GM21528 (cell line): ENCODE data around the gene OGG1.

Experiments
- ATAC-seq: cut with Tn5 transposase; IDR thresholded peaks from one replicate; pipeline ENCODE4 v1.9.1; 2021; ENCODE audit warnings: mild to moderate bottlenecking, moderate library complexity; ENCODE audit not compliant: unreplicated experiment, low FRiP score

The OGG1 gene

GRCh38 chr3:9781978-9782603, 32.3 kb downstream of the OGG1 start:
- no peak for ATAC-seq

- ATAC-seq = no peak
Observed at GRCh38 chr3:9782770-9783169, 33.0 kb downstream of the OGG1 start.

- ATAC-seq = no peak
Observed at GRCh38 chr3:9783954-9784353, 34.2 kb downstream of the OGG1 start.

GRCh38 chr3:9784965-9785364, 35.2 kb downstream of the OGG1 start:
- no peak for ATAC-seq

- ATAC-seq = no peak
Observed at GRCh38 chr3:9785602-9786001, 35.9 kb downstream of the OGG1 start.

DNA sequence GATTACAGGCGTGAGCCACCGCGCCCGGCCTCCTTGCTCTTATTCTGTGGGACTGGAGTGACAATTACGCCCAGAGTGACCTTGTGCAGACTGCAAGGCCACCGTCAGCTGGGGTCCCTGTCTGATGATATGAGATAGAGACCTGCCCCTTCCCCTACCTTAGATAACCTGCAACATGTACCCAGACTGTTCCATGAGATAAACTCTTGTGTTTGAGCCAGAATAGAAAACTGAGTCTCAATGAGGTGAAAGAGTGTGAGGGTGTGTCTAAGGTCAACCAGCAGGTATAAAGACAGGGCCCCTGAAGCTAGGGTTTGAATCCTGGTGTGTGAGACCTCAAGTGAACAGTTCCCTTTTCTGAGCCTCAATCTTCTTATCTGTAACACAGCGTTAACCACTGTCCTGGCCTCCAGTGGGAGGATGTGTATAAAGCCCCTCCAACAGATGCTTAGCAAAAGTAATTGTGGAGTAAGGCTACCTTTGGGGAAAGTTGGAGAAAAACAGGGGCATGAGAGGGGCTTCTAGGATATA, 36.5 kb downstream of the OGG1 start:
- ATAC-seq = no peak

DNA sequence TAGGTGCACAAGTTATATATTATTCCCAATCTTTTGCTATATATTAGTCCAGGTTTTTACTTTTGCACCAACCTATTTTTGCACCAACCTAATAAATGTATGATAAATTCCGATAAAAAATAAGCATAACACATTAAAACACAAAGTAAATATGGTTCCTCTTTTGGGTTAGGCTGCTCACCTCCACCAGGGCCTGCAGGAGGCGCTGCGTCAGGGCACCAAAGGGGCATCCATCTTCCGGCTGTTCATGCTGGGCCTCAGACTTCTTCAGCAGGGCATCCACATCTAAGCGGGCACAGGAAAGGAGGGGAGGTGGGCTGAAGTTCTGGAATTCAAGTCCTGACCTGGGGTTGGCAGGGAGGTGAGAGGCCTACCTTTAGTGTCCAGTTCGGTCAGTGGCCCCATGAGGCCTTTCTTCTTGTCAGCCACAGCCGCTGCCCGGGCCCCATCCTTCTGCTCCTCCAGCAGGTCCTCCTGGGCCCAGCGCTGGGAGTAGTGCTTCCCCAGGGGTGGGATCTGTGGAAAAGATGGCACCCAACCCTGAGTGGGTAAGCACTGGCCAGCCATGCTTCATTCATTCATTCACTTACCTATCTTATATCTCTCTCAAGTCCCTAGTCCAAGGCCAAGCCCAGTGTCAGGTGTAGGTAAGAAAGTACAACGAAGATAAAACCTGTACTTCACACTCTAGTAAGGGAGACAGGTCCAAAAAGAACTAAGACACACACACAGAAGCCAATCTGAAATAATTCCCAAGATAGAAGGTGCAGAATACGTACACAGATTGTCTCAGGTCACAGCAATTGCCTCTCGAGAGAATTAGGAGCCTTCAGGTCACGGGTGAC, 37.3 kb downstream of the OGG1 start:
- ATAC-seq = no peak

GRCh38 chr3:9787714-9788113, 38.0 kb downstream of the OGG1 start:
- ATAC-seq = no peak

DNA sequence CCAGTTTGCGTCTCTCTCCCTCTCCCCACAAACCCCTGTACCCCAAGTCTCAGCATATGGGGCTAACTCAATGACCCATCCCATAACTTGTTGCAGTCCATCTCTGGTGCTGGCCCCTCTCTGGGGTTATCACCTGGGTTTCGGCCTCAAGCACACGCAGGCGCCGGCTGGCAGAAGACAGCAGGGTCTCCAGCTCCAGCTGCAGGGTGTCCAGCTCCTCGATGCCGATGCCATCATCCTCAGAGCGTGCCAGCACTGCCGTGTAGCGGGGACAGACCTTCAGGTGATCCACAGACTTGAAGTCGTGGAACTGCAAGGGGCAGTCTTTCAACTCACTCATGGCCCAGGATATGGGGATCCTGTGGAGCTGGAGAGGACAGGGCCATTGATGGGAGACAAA, 41.4 kb downstream of the OGG1 start:
- no peak for ATAC-seq

DNA sequence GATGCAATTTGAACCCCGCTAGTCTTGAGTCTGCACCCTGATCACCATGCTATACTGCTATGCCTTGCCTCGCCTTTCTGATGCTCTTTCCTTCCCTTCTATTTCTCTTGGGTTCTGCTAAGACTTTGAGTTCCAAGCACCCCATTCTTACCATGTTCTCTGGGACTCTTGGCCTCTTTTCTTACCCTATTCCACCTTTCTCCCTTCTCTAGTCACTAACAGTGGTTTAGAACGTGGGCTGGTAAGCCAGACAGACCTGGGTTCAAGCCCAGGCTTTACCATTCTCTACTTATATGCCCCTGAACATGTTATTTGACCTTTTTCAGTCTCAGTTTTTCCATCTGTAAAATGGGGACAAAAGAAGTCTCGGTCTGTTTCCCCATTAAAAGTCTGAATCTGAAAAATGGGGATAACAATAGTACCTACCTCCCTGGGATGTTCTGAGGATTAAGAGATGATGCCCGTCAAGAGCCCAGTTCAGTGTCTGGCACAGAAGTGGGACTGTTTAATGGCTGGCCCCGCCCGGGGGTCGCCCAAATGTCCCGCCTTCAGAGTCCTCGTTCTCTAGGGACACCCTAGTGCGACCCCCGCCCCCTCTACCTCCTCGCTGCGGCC, 42.1 kb downstream of the OGG1 start:
- no peak for ATAC-seq

DNA sequence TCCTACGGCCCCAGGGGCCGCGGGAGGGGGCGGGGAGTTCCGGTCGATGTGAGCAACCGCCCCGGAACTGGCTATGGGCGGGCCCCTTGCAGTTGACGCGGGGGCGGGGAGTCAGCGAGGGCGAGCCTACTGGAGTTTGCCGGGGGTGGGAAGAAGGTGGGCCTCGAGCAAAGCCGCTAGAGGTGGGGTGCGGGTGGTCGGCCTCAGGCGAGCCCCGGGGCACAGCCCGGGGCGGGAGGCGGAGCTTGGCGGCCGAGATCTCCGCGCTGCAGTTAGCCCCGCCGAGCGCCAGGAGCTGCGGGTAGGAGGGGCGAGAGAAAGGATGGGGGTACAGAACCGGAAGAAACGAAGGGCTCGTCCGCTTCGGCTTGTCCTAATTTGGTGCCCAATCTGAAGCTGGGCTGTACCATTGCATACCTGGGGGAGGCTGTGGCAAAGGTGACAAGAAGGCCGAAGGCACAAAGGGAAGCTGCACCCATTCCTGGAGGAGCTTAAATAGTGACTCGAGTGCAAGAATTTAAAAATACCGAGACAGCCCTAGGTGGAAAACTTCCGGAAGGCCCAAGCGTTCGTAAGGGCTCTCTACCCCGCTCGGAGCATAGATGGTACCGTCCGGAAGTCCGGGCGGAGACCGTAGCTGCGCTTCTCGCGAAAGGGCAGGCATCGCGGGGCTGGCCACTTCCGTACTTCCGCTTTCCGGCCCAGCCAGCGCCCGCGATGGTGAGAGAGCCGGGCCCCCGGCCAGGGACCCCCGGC, 42.8 kb downstream of the OGG1 start, which contains the start of the genes ARPC4 and TADA3:
TSS of gene ARPC4 (plus strand) at position 678 of the 756 bp plus-strand sequence. CDS start at position 718, 40 bp downstream.
TSS of gene TADA3 (minus strand) at position 69 of the 756 bp plus-strand sequence. CDS start 1,007 bp downstream, outside the sequence.
- ATAC-seq = peak; percentile 86

- ATAC-seq = peak; percentile 8
Observed at GRCh38 chr3:9793161-9793781, 43.5 kb downstream of the OGG1 start.

DNA sequence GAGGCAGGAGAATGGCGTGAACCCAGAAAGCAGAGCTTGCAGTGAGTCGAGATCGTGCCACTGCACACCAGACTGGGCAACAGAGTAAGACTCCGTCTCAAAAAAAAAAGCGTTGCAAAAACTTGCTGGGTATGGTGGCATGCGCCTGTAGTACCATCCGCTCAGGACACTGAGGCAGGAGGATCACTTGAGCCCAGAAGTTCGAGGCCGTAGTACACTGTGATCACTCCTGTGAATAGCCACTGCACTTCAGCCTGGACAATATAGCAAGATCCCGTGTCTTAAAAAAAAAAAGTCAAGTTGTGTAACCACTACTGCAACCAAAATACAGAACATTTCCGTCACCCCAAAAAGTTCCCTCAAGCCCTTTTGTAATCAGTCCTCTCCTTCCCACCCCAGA, 44.6 kb downstream of the OGG1 start:
- ATAC-seq = no peak

GRCh38 chr3:9795207-9795606, 45.5 kb downstream of the OGG1 start:
- ATAC-seq = no peak

GRCh38 chr3:9797196-9797945, 47.6 kb downstream of the OGG1 start:
- no peak for ATAC-seq

DNA sequence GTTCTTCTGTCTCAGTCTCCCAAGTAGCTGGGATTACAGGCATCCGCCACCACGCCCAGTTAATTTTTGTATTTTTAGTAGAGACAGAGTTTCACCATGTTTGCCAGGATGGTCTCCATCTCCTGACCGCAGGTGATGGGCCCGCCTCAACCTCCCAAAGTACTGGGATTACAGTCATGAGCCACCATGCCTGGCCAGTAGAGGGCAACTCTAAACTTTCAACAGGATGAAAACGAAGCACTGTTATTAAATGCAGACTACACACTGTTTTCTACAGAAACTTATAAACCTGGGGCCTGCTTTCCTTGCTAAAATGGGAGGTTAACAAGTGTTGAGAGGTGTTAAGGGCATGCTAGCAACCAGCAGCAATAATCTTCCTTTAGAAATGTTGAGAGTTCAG, 50.8 kb downstream of the OGG1 start:
- ATAC-seq = no peak

DNA sequence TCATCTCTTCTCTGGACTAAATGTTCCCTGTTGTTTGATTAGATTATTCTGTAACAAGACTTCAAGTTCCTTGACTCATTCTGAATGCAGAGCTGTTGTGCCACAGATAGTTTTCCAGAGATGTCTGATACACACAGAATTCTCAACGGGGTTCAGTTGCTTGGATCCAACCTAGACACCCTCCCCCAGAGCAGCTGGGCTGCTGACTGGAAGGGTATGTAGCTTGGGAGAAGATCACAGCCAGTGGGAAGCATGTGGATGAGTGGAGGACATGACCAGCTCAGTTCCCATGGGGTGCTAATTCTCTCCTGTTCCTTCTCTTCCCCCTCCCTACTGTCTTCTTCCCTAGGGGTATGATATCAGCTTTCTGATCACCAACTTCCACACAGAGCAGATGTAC, 53.7 kb downstream of the OGG1 start:
- no peak for ATAC-seq

DNA sequence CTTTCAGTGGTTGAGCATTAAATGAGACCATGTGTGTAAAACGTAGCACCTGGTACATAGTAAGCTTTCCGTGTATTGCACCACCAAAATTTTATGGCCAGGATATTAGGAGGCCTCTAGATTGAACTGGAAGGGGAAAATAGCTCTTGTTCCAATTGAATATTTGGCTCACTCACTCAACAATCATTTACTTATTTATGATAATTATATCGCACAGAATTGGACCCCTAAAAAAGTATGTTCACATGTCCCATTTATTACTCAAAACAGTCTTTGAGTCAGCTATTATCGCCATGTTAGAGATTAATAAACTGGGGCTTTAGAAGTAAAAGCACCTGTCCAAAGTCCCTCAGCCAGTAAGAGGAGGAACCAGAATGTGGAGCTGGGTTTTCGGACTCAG, 55.2 kb downstream of the OGG1 start:
- ATAC-seq = no peak

DNA sequence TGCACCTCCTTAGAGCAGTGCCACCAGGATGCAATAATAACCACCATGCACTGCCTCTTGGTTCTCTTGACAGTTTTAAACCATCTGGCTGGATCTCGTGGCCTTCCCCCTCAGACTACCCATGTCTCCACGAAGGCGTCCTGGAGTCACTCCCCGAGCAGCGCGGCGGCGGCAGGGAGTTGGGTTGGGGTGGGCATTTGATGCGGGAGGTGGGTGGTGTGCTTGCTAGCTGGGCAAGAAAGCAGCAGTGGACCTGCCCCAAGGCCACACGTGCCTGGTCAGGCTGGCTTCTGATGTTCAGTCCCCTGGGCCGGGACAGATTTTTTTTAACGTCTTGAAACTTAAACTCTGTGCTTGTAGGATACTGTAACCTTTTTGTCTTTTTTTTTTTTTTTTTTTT, 56.4 kb downstream of the OGG1 start:
- no peak for ATAC-seq
